Activated B cell treated with CpG ODN at 0.5 μM for 24 hours (primary cell): Measurements from ENCODE around the gene ATAD1. TPM values are rescaled to one million over a fixed set of nuclear protein-coding genes. Genes with fewer than 3 reads are reported as not detected.
"Not testable (repeated sequence)": the region's sequence is repeated elsewhere in the genome, so short reads cannot be mapped to it uniquely, and the experiment has no call there.

ENCODE experiments used
- ATAC-seq: fragments of 200-7000 bp; cut with Tn5 transposase; one replicate; pipeline ENCODE4 v1.10.0; 2021; ENCODE audit warnings: low read depth, mild to moderate bottlenecking, moderate library complexity
- CTCF ChIA-PET: fragments of 350-600 bp; sonication (Branson Sonifier 250); formaldehyde crosslinking; loops from one replicate; lab custom pipeline; 2021; ENCODE audit warnings: antibody characterized with exemption; lab: Charles Lee
- POLR2A ChIA-PET: fragments of 350-600 bp; sonication (Branson Sonifier 250); formaldehyde crosslinking; loops from one replicate; lab custom pipeline; 2021; ENCODE audit warnings: antibody characterized with exemption; lab: Charles Lee
- DNase-seq: peaks from one replicate; pipeline ENCODE4 v3.0.0; 2022
- H3K27ac Mint-ChIP-seq: one replicate; pipeline ENCODE4 v1.8.0; 2020; ENCODE audit warnings: mixed read lengths
- H3K27me3 Mint-ChIP-seq: one replicate; pipeline ENCODE4 v1.8.0; 2021; ENCODE audit warnings: mixed read lengths
- H3K36me3 Mint-ChIP-seq: one replicate; pipeline ENCODE4 v1.8.0; 2021; ENCODE audit warnings: low read depth, mixed read lengths
- H3K4me1 Mint-ChIP-seq: one replicate; pipeline ENCODE4 v1.8.0; 2021; ENCODE audit warnings: mixed read lengths
- H3K4me3 Mint-ChIP-seq: one replicate; pipeline ENCODE4 v1.8.0; 2020; ENCODE audit warnings: mild to moderate bottlenecking, mixed read lengths
- H3K9me3 Mint-ChIP-seq: one replicate; pipeline ENCODE4 v1.8.0; 2020; ENCODE audit warnings: mixed read lengths
- CTCF ChIP-seq: fragments of 200-600 bp; IDR thresholded peaks from one replicate; pipeline ENCODE4 v1.8.0; 2022; ENCODE audit warnings: antibody characterized with exemption, mild to moderate bottlenecking
- intact Hi-C: fragments of 100-400 bp; cut with micrococcal nuclease; formaldehyde crosslinking; loops from one replicate; pipeline ENCODE4 v1.15.1; 2024
- total RNA-seq: library from RNA; stranded (reverse); gene quantifications from 2 replicates; pipeline ENCODE4 v1.2.3, GENCODE V29; 2022

ATAD1 gene
- total RNA-seq, 1 donor from 2014 or later: 42.6 TPM

- CTCF ChIA-PET: no interaction called here
- intact Hi-C loops: no loop called here
- ATAC-seq: no peak
- peaks cover 14% of the 10 kb centered on the region for H3K4me1 Mint-ChIP-seq
- H3K9me3 Mint-ChIP-seq: peaks cover 19% of the 10 kb centered on the region
- TF ChIP-seq CTCF: no peak
- peaks cover 75% of the 10 kb centered on the region for H3K36me3 Mint-ChIP-seq
- no peaks in the 10 kb centered on the region for H3K27me3 Mint-ChIP-seq
- H3K4me3 Mint-ChIP-seq: no peak overlapping the region
- POLR2A ChIA-PET: interaction anchor here (1.2 kb wide), 1 partner anchor 15 kb away, joined by 3 read pairs; the partner anchor contains the start of gene ATAD1
- no peak overlapping the region for H3K27ac Mint-ChIP-seq
- no peak for DNase-seq
Observed at GRCh38 chr10:87803831-87804230, 14.2 kb downstream of the ATAD1 start.

GRCh38 chr10:87803328-87803727, 14.7 kb downstream of the ATAD1 start:
- DNase-seq (no peak), ATAC-seq (no peak)
- ChIA-PET CTCF (no interaction called here), POLR2A (interaction anchor here (1.2 kb wide), 1 partner anchor 15 kb away, joined by 3 read pairs; the partner anchor contains the start of gene ATAD1)
- H3K27ac Mint-ChIP-seq: no peak overlapping the region
- peaks cover 19% of the 10 kb centered on the region for H3K9me3 Mint-ChIP-seq
- peaks cover 76% of the 10 kb centered on the region for H3K36me3 Mint-ChIP-seq
- no peaks in the 10 kb centered on the region for H3K27me3 Mint-ChIP-seq
- intact Hi-C loops: no loop called here
- H3K4me1 Mint-ChIP-seq: peaks cover 19% of the 10 kb centered on the region
- no peak for TF ChIP-seq CTCF
- no peak overlapping the region for H3K4me3 Mint-ChIP-seq

- ATAC-seq, H3K4me3 Mint-ChIP-seq, POLR2A ChIA-PET, H3K27me3 Mint-ChIP-seq, intact Hi-C loops, CTCF ChIA-PET, H3K27ac Mint-ChIP-seq, DNase-seq: not testable (repeated sequence)
- Mint-ChIP-seq H3K9me3 (peaks cover 19% of the 10 kb centered on the region), H3K36me3 (peaks cover 79% of the 10 kb centered on the region), H3K4me1 (peaks cover 31% of the 10 kb centered on the region)
Observed at GRCh38 chr10:87801813-87802435, 16.1 kb downstream of the ATAD1 start.

GRCh38 chr10:87799860-87800259, 18.2 kb downstream of the ATAD1 start:
- H3K9me3 Mint-ChIP-seq: peaks cover 15% of the 10 kb centered on the region
- DNase-seq: no peak
- peaks cover 34% of the 10 kb centered on the region for H3K4me1 Mint-ChIP-seq
- intact Hi-C loops: no loop called here
- ChIA-PET CTCF (no interaction called here), POLR2A (no interaction called here)
- TF ChIP-seq CTCF: no peak
- peaks cover 67% of the 10 kb centered on the region for H3K36me3 Mint-ChIP-seq
- H3K27me3 Mint-ChIP-seq: no peaks in the 10 kb centered on the region
- no peak overlapping the region for H3K4me3 Mint-ChIP-seq
- no peak for ATAC-seq
- no peak overlapping the region for H3K27ac Mint-ChIP-seq

GRCh38 chr10:87798082-87798481, 19.9 kb downstream of the ATAD1 start:
- ATAC-seq: no peak
- no peak for DNase-seq
- ChIA-PET POLR2A (no interaction called here), CTCF (no interaction called here)
- TF ChIP-seq CTCF: no peak
- Mint-ChIP-seq H3K36me3 (peaks cover 53% of the 10 kb centered on the region), H3K4me1 (peaks cover 45% of the 10 kb centered on the region), H3K27me3 (no peaks in the 10 kb centered on the region), H3K4me3 (no peak overlapping the region), H3K27ac (no peak overlapping the region), H3K9me3 (peaks cover 6% of the 10 kb centered on the region)
- intact Hi-C loops: no loop called here
